ENCODE measurements around the gene TMEM82.

The TMEM82 gene

GRCh38 chr1:15755021-15755645 lies 12.8 kb downstream of the TMEM82 start:
- Histone ChIP-seq H3K9me3 (ENCODE audit: control insufficient read depth, low read length) (no peaks in the 10 kb centered on the region), H3K27me3 (ENCODE audit: control insufficient read depth, insufficient read depth, low read length, poor library complexity, severe bottlenecking) (peaks cover 40% of the 10 kb centered on the region), H3K36me3 (ENCODE audit: control insufficient read depth, insufficient read depth, low read length) (no peaks in the 10 kb centered on the region), H3K27ac (ENCODE audit: insufficient read depth, low read depth, low read length, poor library complexity, severe bottlenecking) (no peak overlapping the region), H3K4me1 (ENCODE audit: control insufficient read depth, insufficient read depth, low read length) (peaks cover 20% of the 10 kb centered on the region), H3K4me3 (ENCODE audit: insufficient read depth, low read depth, low read length) (no peak overlapping the region)
- 93 to 94% methylated on average over 2 of the region's 2 CpGs for WGBS, 2 experiments

GRCh38 chr1:15755646-15756040 lies 13.3 kb downstream of the TMEM82 start:
- Histone ChIP-seq H3K27me3 (ENCODE audit: control insufficient read depth, insufficient read depth, low read length, poor library complexity, severe bottlenecking) (peaks cover 42% of the 10 kb centered on the region), H3K27ac (ENCODE audit: insufficient read depth, low read depth, low read length, poor library complexity, severe bottlenecking) (no peak overlapping the region), H3K4me1 (ENCODE audit: control insufficient read depth, insufficient read depth, low read length) (peaks cover 25% of the 10 kb centered on the region), H3K4me3 (ENCODE audit: insufficient read depth, low read depth, low read length) (no peak overlapping the region), H3K9me3 (ENCODE audit: control insufficient read depth, low read length) (no peaks in the 10 kb centered on the region), H3K36me3 (ENCODE audit: control insufficient read depth, insufficient read depth, low read length) (no peaks in the 10 kb centered on the region)
- WGBS, 2 experiments = 78 to 84% methylated on average over 4 of the region's 4 CpGs

GRCh38 chr1:15756143-15757015 lies 14.1 kb downstream of the TMEM82 start:
- WGBS, 2 experiments = 58 to 62% methylated on average over 21 of the region's 21 CpGs
- Histone ChIP-seq H3K36me3 (ENCODE audit: control insufficient read depth, insufficient read depth, low read length) (no peaks in the 10 kb centered on the region), H3K4me3 (ENCODE audit: insufficient read depth, low read depth, low read length) (no peak overlapping the region), H3K27ac (ENCODE audit: insufficient read depth, low read depth, low read length, poor library complexity, severe bottlenecking) (no peak overlapping the region), H3K4me1 (ENCODE audit: control insufficient read depth, insufficient read depth, low read length) (peaks cover 30% of the 10 kb centered on the region), H3K27me3 (ENCODE audit: control insufficient read depth, insufficient read depth, low read length, poor library complexity, severe bottlenecking) (peaks cover 42% of the 10 kb centered on the region), H3K9me3 (ENCODE audit: control insufficient read depth, low read length) (no peaks in the 10 kb centered on the region)

- WGBS, 2 experiments = 80% methylated on average over 9 of the region's 9 CpGs
- Histone ChIP-seq H3K36me3 (ENCODE audit: control insufficient read depth, insufficient read depth, low read length) (no peaks in the 10 kb centered on the region), H3K27ac (ENCODE audit: insufficient read depth, low read depth, low read length, poor library complexity, severe bottlenecking) (no peak overlapping the region), H3K9me3 (ENCODE audit: control insufficient read depth, low read length) (no peaks in the 10 kb centered on the region), H3K4me3 (ENCODE audit: insufficient read depth, low read depth, low read length) (no peak overlapping the region), H3K4me1 (ENCODE audit: control insufficient read depth, insufficient read depth, low read length) (peaks cover 30% of the 10 kb centered on the region), H3K27me3 (ENCODE audit: control insufficient read depth, insufficient read depth, low read length, poor library complexity, severe bottlenecking) (peaks cover 42% of the 10 kb centered on the region)
These were observed 14.8 kb downstream of the TMEM82 start for GRCh38 chr1:15757016-15757543.

DNA sequence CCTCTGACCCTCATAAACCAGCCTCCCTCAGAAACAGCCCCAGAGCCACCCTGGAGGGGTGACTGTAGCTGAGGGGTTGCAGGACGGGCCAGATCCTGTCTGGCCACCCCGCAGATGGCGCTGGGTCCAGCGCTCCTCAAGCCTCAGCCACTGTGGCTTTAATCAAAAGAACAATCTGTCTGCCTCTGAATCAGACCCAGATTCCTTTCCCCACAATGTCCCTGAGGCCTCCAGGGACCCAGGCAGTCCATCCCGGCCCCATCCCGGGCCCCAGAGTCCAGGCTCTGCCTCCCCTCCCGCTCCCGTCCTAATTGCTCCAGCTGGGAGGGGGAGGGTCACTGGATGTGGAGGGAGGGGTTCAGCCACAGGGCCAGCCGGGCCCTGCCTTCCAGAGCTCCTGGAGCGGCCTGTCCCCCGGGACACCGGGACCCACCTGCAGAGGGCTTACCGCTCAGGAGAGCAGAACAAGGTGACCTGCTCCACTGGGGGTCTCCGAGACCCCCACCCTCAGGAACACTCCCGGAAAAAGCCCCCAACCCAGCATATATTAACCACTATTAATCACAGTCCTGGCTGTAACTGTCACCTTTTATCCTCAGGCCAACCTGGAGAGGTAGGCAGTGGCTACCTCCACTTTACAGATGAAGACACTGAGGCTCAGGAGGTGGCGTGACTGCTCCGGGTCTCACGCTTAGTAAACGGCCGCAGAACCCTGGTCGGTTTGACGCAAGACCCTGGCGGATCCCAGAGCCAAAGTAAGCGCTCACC lies 15.5 kb downstream of the TMEM82 start:
- WGBS, 2 experiments = 5 to 7% methylated on average over 24 of the region's 24 CpGs
- no peaks in the 10 kb centered on the region for H3K9me3 ChIP-seq (ENCODE audit: control insufficient read depth, low read length)
- H3K27ac ChIP-seq (ENCODE audit: insufficient read depth, low read depth, low read length, poor library complexity, severe bottlenecking) = no peak overlapping the region
- peaks cover 42% of the 10 kb centered on the region for H3K27me3 ChIP-seq (ENCODE audit: control insufficient read depth, insufficient read depth, low read length, poor library complexity, severe bottlenecking)
- H3K4me3 ChIP-seq (ENCODE audit: insufficient read depth, low read depth, low read length) = peak overlapping the region; percentile 64
- peaks cover 30% of the 10 kb centered on the region for H3K4me1 ChIP-seq (ENCODE audit: control insufficient read depth, insufficient read depth, low read length)
- H3K36me3 ChIP-seq (ENCODE audit: control insufficient read depth, insufficient read depth, low read length) = no peaks in the 10 kb centered on the region

GRCh38 chr1:15758343-15758931 lies 16.1 kb downstream of the TMEM82 start, which contains the start of gene FBLIM1:
FBLIM1 (plus strand) TSS chr1:15758795; CDS start chr1:15764984, 6,189 bp downstream.
- Histone ChIP-seq H3K27ac (ENCODE audit: insufficient read depth, low read depth, low read length, poor library complexity, severe bottlenecking) (no peak within 1 kb of the TSS), H3K4me1 (ENCODE audit: control insufficient read depth, insufficient read depth, low read length) (peaks cover 30% of the 10 kb centered on the region), H3K9me3 (ENCODE audit: control insufficient read depth, low read length) (no peaks in the 10 kb centered on the region), H3K36me3 (ENCODE audit: control insufficient read depth, insufficient read depth, low read length) (no peaks in the 10 kb centered on the region), H3K27me3 (ENCODE audit: control insufficient read depth, insufficient read depth, low read length, poor library complexity, severe bottlenecking) (peaks cover 42% of the 10 kb centered on the region), H3K4me3 (ENCODE audit: insufficient read depth, low read depth, low read length) (peak within 1 kb of the TSS; percentile 64)
- 0% methylated on average over 48 to 56 of the region's 58 CpGs for WGBS, 2 experiments

GRCh38 chr1:15758953-15759661 lies 16.8 kb downstream of the TMEM82 start:
- Histone ChIP-seq H3K27ac (ENCODE audit: insufficient read depth, low read depth, low read length, poor library complexity, severe bottlenecking) (no peak overlapping the region), H3K4me1 (ENCODE audit: control insufficient read depth, insufficient read depth, low read length) (peaks cover 30% of the 10 kb centered on the region), H3K4me3 (ENCODE audit: insufficient read depth, low read depth, low read length) (peak overlapping the region; percentile 64), H3K36me3 (ENCODE audit: control insufficient read depth, insufficient read depth, low read length) (no peaks in the 10 kb centered on the region), H3K27me3 (ENCODE audit: control insufficient read depth, insufficient read depth, low read length, poor library complexity, severe bottlenecking) (peaks cover 42% of the 10 kb centered on the region), H3K9me3 (ENCODE audit: control insufficient read depth, low read length) (no peaks in the 10 kb centered on the region)
- WGBS, 2 experiments = 1% methylated on average over 58 of the region's 58 CpGs

DNA sequence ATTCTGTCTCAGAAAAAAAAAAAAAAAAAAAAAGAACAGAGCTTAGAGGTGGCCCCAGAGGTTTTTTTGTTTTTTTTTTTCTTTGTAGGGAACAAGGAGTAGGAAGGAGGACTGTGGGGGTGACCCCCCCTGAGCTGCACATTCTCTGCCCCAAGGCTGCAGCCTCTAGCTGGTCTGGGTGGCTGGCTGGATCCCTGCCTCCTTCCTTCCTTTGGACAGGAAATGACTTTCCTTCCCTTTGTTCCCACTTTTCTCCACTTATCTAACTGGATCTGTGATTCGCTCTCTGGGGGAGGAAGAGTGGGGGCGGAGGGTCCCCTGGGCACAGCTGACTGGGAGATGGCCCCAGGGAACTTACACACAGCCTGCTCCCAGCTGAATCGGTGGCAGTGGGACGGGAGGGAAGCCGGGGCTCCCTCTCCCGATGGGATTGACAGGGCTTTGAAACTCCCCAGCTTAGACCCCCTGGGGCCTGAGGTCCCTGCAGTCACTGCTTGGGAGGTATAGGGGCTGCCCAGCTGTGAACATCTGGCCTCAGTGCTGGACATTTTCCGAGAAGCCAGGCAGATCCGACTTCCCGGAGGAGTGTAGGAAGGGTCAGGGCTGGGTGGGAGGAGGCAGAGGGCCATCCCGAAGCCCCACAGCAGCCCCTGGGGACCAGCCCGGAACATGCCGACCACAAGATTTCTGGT lies 18.4 kb downstream of the TMEM82 start:
- H3K27me3 ChIP-seq (ENCODE audit: control insufficient read depth, insufficient read depth, low read length, poor library complexity, severe bottlenecking) = peaks cover 42% of the 10 kb centered on the region
- H3K9me3 ChIP-seq (ENCODE audit: control insufficient read depth, low read length) = no peaks in the 10 kb centered on the region
- no peak overlapping the region for H3K27ac ChIP-seq (ENCODE audit: insufficient read depth, low read depth, low read length, poor library complexity, severe bottlenecking)
- WGBS, 2 experiments = 31 to 46% methylated on average over 12 of the region's 12 CpGs
- H3K4me1 ChIP-seq (ENCODE audit: control insufficient read depth, insufficient read depth, low read length) = peaks cover 26% of the 10 kb centered on the region
- peak overlapping the region; percentile 15 for H3K4me3 ChIP-seq (ENCODE audit: insufficient read depth, low read depth, low read length)
- H3K36me3 ChIP-seq (ENCODE audit: control insufficient read depth, insufficient read depth, low read length) = no peaks in the 10 kb centered on the region
